Measurements from ENCODE around the gene ARHGEF3. TPM values are rescaled to one million over a fixed set of nuclear protein-coding genes. Genes with fewer than 3 reads are reported as not detected.

Gene ARHGEF3
- total RNA-seq, 1 donor from 2014 or later, result 12.1 TPM

DNA sequence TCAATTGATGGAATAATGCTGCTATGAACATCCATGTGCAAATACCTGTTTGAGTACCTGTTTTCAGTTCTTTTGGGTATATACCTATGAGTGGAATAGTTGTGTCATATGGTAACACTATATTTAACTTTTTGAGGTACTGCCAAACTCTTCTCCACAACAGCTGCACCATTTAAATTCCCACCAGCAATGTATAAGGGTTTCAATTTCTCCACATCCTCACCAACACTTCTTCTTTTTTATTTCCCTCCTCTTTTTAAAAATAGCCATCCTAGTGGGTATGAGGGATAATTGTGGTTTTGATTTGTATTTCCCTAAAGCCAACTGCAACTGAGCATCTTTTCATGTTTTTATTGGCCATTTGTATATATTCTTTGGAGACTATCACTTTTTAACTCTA, 31.3 kb upstream of the ARHGEF3 start:
- Histone ChIP-seq H3K27me3 (ENCODE audit: control insufficient read depth, insufficient read depth, low read length) (no peaks in the 10 kb centered on the region), H3K4me3 (ENCODE audit: low read depth, low read length) (no peak overlapping the region), H3K36me3 (ENCODE audit: control insufficient read depth, insufficient read depth, low read length) (no peaks in the 10 kb centered on the region)
- FAIRE-seq (no peak), DNase-seq (ENCODE audit: low read depth) (no peak)
- no peak for TF ChIP-seq CTCF (IDR thresholded peaks at IDR 0.05; ENCODE audit: insufficient read depth, low read length, severe bottlenecking)

- Histone ChIP-seq H3K36me3 (ENCODE audit: control insufficient read depth, insufficient read depth, low read length) (no peaks in the 10 kb centered on the region), H3K4me3 (ENCODE audit: low read depth, low read length) (no peak overlapping the region), H3K27me3 (ENCODE audit: control insufficient read depth, insufficient read depth, low read length) (no peaks in the 10 kb centered on the region)
- FAIRE-seq, result no peak
- TF ChIP-seq CTCF (IDR thresholded peaks at IDR 0.05; ENCODE audit: insufficient read depth, low read length, severe bottlenecking), result no peak
- no peak for DNase-seq (ENCODE audit: low read depth)
These were observed 29.8 kb upstream of the ARHGEF3 start for GRCh38 chr3:56831572-56831971.

DNA sequence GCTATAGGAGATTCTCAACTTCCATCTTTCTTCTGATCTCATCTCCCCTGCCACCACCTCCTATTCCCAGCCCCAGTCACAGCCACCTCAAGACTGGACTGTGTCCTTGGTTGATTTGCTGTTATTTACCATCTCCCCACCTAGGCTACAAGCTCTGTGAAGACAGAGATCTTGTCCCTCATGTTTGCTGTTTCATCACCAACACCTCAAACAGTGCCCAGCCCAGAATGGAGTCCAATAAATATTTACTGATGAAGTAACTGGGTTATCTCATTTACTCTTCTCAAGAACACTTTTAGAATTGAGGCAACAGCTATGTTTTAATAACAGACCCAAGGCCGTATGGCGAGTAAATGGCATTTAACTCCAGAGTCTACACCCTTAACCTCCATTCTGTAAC, 29.1 kb upstream of the ARHGEF3 start:
- DNase-seq (ENCODE audit: low read depth) (no peak), FAIRE-seq (no peak)
- no peak for TF ChIP-seq CTCF (IDR thresholded peaks at IDR 0.05; ENCODE audit: insufficient read depth, low read length, severe bottlenecking)
- H3K36me3 ChIP-seq (ENCODE audit: control insufficient read depth, insufficient read depth, low read length), result no peaks in the 10 kb centered on the region
- no peak overlapping the region for H3K4me3 ChIP-seq (ENCODE audit: low read depth, low read length)
- H3K27me3 ChIP-seq (ENCODE audit: control insufficient read depth, insufficient read depth, low read length), result no peaks in the 10 kb centered on the region

DNA sequence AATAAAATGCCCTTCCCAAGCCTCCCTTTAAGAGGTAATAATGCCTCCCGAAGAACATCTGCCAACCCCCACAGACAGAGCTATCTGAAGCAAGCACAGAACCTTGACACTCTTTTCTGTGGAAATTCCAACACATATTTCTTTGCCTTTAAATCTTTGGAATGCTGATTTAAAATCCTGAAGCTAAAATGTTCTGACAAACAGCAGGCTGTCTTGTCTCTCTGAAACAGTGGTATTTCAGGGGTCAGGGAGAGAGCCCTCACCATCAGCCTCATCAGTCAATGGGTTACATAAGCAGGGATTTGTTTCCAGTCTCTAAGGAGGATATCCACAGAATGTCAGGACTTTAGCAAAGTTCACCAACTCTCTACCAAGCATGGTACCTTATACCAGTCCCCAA, 27.8 kb upstream of the ARHGEF3 start:
- DNase-seq (ENCODE audit: low read depth), result no peak
- H3K27me3 ChIP-seq (ENCODE audit: control insufficient read depth, insufficient read depth, low read length), result no peaks in the 10 kb centered on the region
- TF ChIP-seq CTCF (IDR thresholded peaks at IDR 0.05; ENCODE audit: insufficient read depth, low read length, severe bottlenecking), result no peak
- FAIRE-seq, result peak; percentile 18
- H3K4me3 ChIP-seq (ENCODE audit: low read depth, low read length), result no peak overlapping the region
- H3K36me3 ChIP-seq (ENCODE audit: control insufficient read depth, insufficient read depth, low read length), result no peaks in the 10 kb centered on the region

DNA sequence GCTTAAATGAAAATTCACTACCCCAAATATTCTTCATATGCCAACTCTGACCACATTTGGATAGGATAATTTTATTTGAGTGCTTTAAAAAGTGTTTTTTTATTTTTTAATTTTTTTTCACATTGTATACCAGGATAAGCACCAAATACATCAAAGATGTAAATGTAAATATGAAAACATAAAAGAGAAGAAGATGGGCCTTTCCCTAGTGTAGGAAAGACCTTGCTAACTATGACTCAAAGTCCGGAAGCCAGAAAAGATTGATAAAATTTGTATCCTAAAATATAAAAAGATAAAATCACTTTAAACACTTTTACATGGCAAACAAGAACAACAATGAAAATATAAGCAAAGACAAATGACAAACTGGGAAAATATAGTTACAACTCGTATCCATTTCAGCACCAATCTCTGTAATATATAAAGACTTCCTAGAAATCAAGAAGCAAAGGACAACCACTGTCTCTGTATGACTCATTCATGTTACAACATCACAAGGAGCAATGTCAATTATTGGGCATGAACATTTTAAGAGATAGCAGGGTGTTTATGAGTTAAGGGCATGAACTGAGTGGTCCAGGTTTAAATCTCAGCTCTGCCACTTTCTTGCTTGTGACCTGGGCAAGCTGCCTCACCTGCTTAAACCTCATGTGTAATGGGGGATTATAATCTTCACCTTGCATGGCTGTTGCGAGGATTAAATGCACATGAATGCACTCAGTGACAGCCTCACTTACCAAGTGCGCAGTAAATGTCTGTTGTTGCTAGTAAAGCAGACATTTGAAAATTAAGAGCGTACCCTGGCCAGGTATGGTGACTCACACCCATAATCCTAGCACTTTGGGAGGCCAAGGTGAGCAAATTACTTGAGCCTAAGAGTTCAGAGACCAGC, 25.3 kb upstream of the ARHGEF3 start:
- Histone ChIP-seq H3K4me3 (ENCODE audit: low read depth, low read length) (no peak overlapping the region), H3K36me3 (ENCODE audit: control insufficient read depth, insufficient read depth, low read length) (no peaks in the 10 kb centered on the region), H3K27me3 (ENCODE audit: control insufficient read depth, insufficient read depth, low read length) (no peaks in the 10 kb centered on the region)
- DNase-seq (ENCODE audit: low read depth) (peak; percentile 68), FAIRE-seq (no peak)
- no peak for TF ChIP-seq CTCF (IDR thresholded peaks at IDR 0.05; ENCODE audit: insufficient read depth, low read length, severe bottlenecking)
